DND-41 (cell line): Measurements from ENCODE around the gene DSPP.

Experiments used
- CTCF ChIP-seq: IDR thresholded peaks from 2 replicates; pipeline ENCODE4 v1.5.1; 2012; ENCODE audit warnings: borderline replicate concordance, low read length, moderate library complexity, mild to moderate bottlenecking; ENCODE audit not compliant: poor library complexity, severe bottlenecking; ENCODE audit errors: extremely low read depth
- EZH2 ChIP-seq: IDR thresholded peaks from 3 replicates; pipeline ENCODE4 v1.6.1; 2012; ENCODE audit warnings: borderline replicate concordance, low read depth, mild to moderate bottlenecking, moderate library complexity, low read length, inconsistent platforms; ENCODE audit not compliant: severe bottlenecking

GRCh38 chr4:87633243-87633642, 24.9 kb downstream of the DSPP start:
- no peak for TF ChIP-seq EZH2
- no peak for TF ChIP-seq CTCF
